Testis (tissue), 2 donors: ENCODE data around the gene ADRB2.

Source experiments
- CTCF ChIP-seq, 3 experiments: fragments of 450-650 bp in 2 of 3; fragments of 200-600 bp in 1 of 3; sonication (generic) in 1 of 3; IDR thresholded peaks; one replicate each; pipeline ENCODE4 v1.5.1; 2016 to 2019; ENCODE audit warnings: antibody characterized with exemption in 3 of 3, mild to moderate bottlenecking in 2 of 3, moderate library complexity in 1 of 3
- POLR2A ChIP-seq: fragments of 450-650 bp; IDR thresholded peaks from one replicate; pipeline ENCODE4 v1.6.1; 2017; ENCODE audit warnings: antibody characterized with exemption, mild to moderate bottlenecking, moderate library complexity

- no peak for TF ChIP-seq CTCF (IDR thresholded peaks at IDR 0.05)
- no peak for TF ChIP-seq POLR2A
Measured at GRCh38 chr5:148843510-148844318, 17.3 kb downstream of the ADRB2 start.
